Panc1 (cell line): ENCODE data around the gene IQCH. TPM values are rescaled to one million over a fixed set of nuclear protein-coding genes. Genes with fewer than 3 reads are reported as not detected.

Experiments
- ATAC-seq: fragments of 200-7000 bp; cut with Tn5 transposase; 2 replicates; pipeline ENCODE4 v1.9.1; 2020; ENCODE audit warnings: mild to moderate bottlenecking, moderate library complexity
- BruUV-seq: library from RNA; stranded (reverse); fragments of 400-500 nt; replicated peaks from 2 replicates; lab custom pipeline; 2021; lab: Mats Ljungman, UMichigan
- CTCF ChIA-PET: fragments of 300-600 bp; sonication (Branson Sonifier 250); formaldehyde crosslinking; loops from one replicate; lab custom pipeline; 2022; ENCODE audit warnings: antibody characterized with exemption; lab: Charles Lee
- POLR2A ChIA-PET: fragments of 300-600 bp; sonication (Branson Sonifier 250); formaldehyde crosslinking; loops from one replicate; lab custom pipeline; 2022; ENCODE audit warnings: antibody characterized with exemption; lab: Charles Lee
- DNase-seq: peaks from one replicate; pipeline ENCODE4 v3.0.0-alpha.2; 2010; ENCODE audit warnings: low read depth, low spot score
- H3K27ac ChIP-seq: 2 replicates; pipeline ENCODE4 v1.5.1; 2011; ENCODE audit warnings: mild to moderate bottlenecking, low read length, inconsistent platforms
- H3K27me3 ChIP-seq: fragments of 200-500 bp; sonication (Bioruptor generic); 2 replicates; pipeline ENCODE4 v1.6.0; 2014; ENCODE audit warnings: low read length, inconsistent platforms; ENCODE audit not compliant: control insufficient read depth, insufficient read depth
- H3K36me3 ChIP-seq: fragments of 200-500 bp; sonication (Bioruptor generic); 2 replicates; pipeline ENCODE4 v1.5.1; 2014; ENCODE audit warnings: inconsistent platforms, mild to moderate bottlenecking, low read length, moderate library complexity; ENCODE audit not compliant: control insufficient read depth, insufficient read depth
- H3K4me1 ChIP-seq: 2 replicates; pipeline ENCODE4 v1.5.1; 2011; ENCODE audit warnings: inconsistent platforms, mild to moderate bottlenecking, low read length, moderate library complexity; ENCODE audit not compliant: control insufficient read depth, insufficient read depth
- H3K4me3 ChIP-seq, 2 experiments: 2 replicates each; pipeline ENCODE4 v1.5.1; 2011 to 2012; ENCODE audit warnings: low read depth in 2 of 2, low read length in 2 of 2, mild to moderate bottlenecking in 2 of 2, inconsistent platforms in 1 of 2, moderate library complexity in 1 of 2
- H3K9me3 ChIP-seq: fragments of 200-500 bp; sonication (Bioruptor generic); 2 replicates; pipeline ENCODE4 v1.5.1; 2014; ENCODE audit warnings: low read depth, mild to moderate bottlenecking, inconsistent platforms, low read length, moderate library complexity; ENCODE audit not compliant: control insufficient read depth, insufficient read depth
- POLR2AphosphoS5 ChIP-seq: IDR thresholded peaks from 2 replicates; pipeline ENCODE4 v1.6.1; 2012; ENCODE audit warnings: mild to moderate bottlenecking, low read depth, low read length, moderate library complexity
- SIN3A ChIP-seq: IDR thresholded peaks from 2 replicates; pipeline ENCODE4 v1.6.1; 2012; ENCODE audit warnings: low read depth, mild to moderate bottlenecking, low read length, moderate library complexity, borderline replicate concordance; ENCODE audit not compliant: insufficient read depth
- TCF7L2 ChIP-seq: IDR thresholded peaks from 2 replicates; pipeline ENCODE4 v1.6.1; 2011; ENCODE audit warnings: mild to moderate bottlenecking, low read depth, low read length, inconsistent platforms
- in situ Hi-C: cut with HindIII; loops from 2 replicates; pipeline ENCODE4 v1.10.0; 2016; ENCODE audit warnings: low sequenced_read_pairs, low pct_unique_long_range_greater_than_20kb
- intact Hi-C: fragments of 100-400 bp; cut with micrococcal nuclease; formaldehyde crosslinking; loops from one replicate; pipeline ENCODE4 v1.10.0; 2022; ENCODE audit not compliant: unreplicated experiment
- total RNA-seq: library from RNA; stranded (reverse); gene quantifications from one replicate; pipeline ENCODE4 v1.2.1, GENCODE V29; 2021; ENCODE audit not compliant: unreplicated experiment
- TF ChIP-seq, protein P1 (sequence below), 2 experiments: IDR thresholded peaks; 2 replicates each; pipeline ENCODE4 v1.6.1; 2011 to 2012; ENCODE audit warnings: low read depth in 2 of 2, control low read depth in 1 of 2, low read length in 1 of 2, mild to moderate bottlenecking in 1 of 2, moderate library complexity in 1 of 2; ENCODE audit not compliant: insufficient read depth in 1 of 2
- TF ChIP-seq, protein P2 (sequence below): fragments of 450-650 bp; IDR thresholded peaks from 2 replicates; pipeline ENCODE4 v1.5.1; 2017; ENCODE audit warnings: mild to moderate bottlenecking

IQCH gene
- total RNA-seq, 1 experiment from 2014 or later: 3.9 TPM

DNA sequence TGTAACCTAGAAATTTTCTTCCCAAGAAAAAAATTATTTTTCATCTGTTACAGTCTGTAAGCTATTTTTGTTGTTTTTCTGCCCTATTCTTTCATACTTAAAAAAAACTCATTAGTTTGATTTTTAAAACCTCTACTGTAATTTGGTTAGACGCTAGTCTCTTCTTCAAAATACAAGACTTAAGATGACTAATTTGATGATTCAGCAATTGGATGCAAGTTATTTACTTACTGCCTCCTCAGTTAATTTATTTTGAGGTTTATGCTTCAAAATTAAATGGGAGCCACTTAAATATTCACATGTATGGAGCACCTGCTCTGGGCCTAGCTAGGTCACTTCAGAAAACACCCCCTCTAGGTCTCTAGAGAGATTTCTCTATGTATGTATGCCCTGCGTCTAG lies 132.4 kb downstream of the IQCH start:
- H3K4me1 ChIP-seq: no peaks in the 10 kb centered on the region
- no peaks in the 10 kb centered on the region for H3K9me3 ChIP-seq
- DNase-seq (no peak), ATAC-seq (no peak)
- POLR2A ChIA-PET: no interaction called here
- TF ChIP-seq TCF7L2 (no peak), POLR2AphosphoS5 (no peak), SIN3A (no peak)
- TF ChIP-seq, protein P1, sequence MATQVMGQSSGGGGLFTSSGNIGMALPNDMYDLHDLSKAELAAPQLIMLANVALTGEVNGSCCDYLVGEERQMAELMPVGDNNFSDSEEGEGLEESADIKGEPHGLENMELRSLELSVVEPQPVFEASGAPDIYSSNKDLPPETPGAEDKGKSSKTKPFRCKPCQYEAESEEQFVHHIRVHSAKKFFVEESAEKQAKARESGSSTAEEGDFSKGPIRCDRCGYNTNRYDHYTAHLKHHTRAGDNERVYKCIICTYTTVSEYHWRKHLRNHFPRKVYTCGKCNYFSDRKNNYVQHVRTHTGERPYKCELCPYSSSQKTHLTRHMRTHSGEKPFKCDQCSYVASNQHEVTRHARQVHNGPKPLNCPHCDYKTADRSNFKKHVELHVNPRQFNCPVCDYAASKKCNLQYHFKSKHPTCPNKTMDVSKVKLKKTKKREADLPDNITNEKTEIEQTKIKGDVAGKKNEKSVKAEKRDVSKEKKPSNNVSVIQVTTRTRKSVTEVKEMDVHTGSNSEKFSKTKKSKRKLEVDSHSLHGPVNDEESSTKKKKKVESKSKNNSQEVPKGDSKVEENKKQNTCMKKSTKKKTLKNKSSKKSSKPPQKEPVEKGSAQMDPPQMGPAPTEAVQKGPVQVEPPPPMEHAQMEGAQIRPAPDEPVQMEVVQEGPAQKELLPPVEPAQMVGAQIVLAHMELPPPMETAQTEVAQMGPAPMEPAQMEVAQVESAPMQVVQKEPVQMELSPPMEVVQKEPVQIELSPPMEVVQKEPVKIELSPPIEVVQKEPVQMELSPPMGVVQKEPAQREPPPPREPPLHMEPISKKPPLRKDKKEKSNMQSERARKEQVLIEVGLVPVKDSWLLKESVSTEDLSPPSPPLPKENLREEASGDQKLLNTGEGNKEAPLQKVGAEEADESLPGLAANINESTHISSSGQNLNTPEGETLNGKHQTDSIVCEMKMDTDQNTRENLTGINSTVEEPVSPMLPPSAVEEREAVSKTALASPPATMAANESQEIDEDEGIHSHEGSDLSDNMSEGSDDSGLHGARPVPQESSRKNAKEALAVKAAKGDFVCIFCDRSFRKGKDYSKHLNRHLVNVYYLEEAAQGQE (IDR thresholded peaks at IDR 0.05; ENCODE audit: insufficient read depth in 1 of 2, low read depth in 2 of 2, low read length in 1 of 2): no peak
- TF ChIP-seq, protein P2, sequence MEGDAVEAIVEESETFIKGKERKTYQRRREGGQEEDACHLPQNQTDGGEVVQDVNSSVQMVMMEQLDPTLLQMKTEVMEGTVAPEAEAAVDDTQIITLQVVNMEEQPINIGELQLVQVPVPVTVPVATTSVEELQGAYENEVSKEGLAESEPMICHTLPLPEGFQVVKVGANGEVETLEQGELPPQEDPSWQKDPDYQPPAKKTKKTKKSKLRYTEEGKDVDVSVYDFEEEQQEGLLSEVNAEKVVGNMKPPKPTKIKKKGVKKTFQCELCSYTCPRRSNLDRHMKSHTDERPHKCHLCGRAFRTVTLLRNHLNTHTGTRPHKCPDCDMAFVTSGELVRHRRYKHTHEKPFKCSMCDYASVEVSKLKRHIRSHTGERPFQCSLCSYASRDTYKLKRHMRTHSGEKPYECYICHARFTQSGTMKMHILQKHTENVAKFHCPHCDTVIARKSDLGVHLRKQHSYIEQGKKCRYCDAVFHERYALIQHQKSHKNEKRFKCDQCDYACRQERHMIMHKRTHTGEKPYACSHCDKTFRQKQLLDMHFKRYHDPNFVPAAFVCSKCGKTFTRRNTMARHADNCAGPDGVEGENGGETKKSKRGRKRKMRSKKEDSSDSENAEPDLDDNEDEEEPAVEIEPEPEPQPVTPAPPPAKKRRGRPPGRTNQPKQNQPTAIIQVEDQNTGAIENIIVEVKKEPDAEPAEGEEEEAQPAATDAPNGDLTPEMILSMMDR: no peak
- H3K4me3 ChIP-seq: no peak overlapping the region
- intact Hi-C loops: loop anchor here (10.0 kb wide), 1 partner anchor 448 kb away; no protein-coding TSS in a partner anchor
- H3K27me3 ChIP-seq: no peaks in the 10 kb centered on the region; the same call in none of the 2 replicates
- H3K27ac ChIP-seq: no peak overlapping the region
- in situ Hi-C loops: no loop called here
- BruUV-seq: no TSS peak
- H3K36me3 ChIP-seq: no peaks in the 10 kb centered on the region
- CTCF ChIA-PET: no interaction called here

DNA sequence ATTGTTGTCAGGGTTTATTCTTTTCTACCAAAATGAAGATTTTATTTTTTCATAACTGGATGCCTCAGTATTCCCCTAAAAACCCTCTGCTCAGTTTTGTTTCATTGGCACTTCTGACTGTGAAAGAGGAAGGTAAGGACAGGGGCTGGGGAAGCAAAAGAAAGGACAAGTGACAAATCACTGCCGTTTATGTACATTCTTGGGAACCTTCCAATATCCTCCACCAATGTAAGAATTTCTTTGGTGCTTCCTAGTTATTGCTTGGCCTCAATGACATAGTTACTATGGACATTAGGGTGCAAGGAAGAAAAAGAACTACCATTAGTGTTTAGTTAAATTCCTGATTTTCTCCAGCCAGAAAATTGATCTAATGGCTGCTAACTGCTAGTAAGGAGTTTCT lies 135.4 kb downstream of the IQCH start:
- Histone ChIP-seq H3K4me3 (no peak overlapping the region), H3K27me3 (no peaks in the 10 kb centered on the region), H3K9me3 (no peaks in the 10 kb centered on the region), H3K27ac (no peak overlapping the region), H3K4me1 (no peaks in the 10 kb centered on the region), H3K36me3 (no peaks in the 10 kb centered on the region)
- TF ChIP-seq POLR2AphosphoS5: no peak
- TF ChIP-seq SIN3A: no peak
- no peak for TF ChIP-seq TCF7L2
- TF ChIP-seq, protein P1 (IDR thresholded peaks at IDR 0.05; ENCODE audit: insufficient read depth in 1 of 2, low read depth in 2 of 2, low read length in 1 of 2): no peak
- ATAC-seq (no peak), DNase-seq (no peak)
- intact Hi-C loops (loop anchor here (10.0 kb wide), 1 partner anchor 445 kb away; no protein-coding TSS in a partner anchor), in situ Hi-C loops (no loop called here)
- ChIA-PET CTCF (no interaction called here), POLR2A (no interaction called here)
- BruUV-seq: no TSS peak
